H1 (cell line): ENCODE data around the gene NKTR. TPM values are rescaled to one million over a fixed set of nuclear protein-coding genes. Genes with fewer than 3 reads are reported as not detected.
"Not testable (repeated sequence)": the region's sequence is repeated elsewhere in the genome, so short reads cannot be mapped to it uniquely, and the experiment has no call there.

Experiments used
- CTCF ChIA-PET: fragments of 300-600 bp; sonication (Branson Sonifier 250); formaldehyde crosslinking; loops from one replicate; lab custom pipeline; 2021; ENCODE audit not compliant: partially characterized antibody; lab: Charles Lee
- POLR2A ChIA-PET: fragments of 300-600 bp; sonication (Branson Sonifier 250); formaldehyde crosslinking; loops from one replicate; lab custom pipeline; 2021; ENCODE audit warnings: inconsistent platforms; ENCODE audit not compliant: partially characterized antibody; lab: Charles Lee
- DNase-seq, 2 experiments: peaks; one replicate each; pipeline versions ENCODE4 v3.0.0 to v3.0.0-alpha.2; 2010 to 2022; ENCODE audit warnings: low spot score in 2 of 2, low read depth in 1 of 2, mixed read lengths in 1 of 2
- FAIRE-seq: peaks from 2 replicates; lab custom pipeline; 2011; peaks lifted over from hg19 to GRCh38; lab: Jason Lieb, UNC
- H2AFZ ChIP-seq: 2 replicates; pipeline ENCODE4 v1.8.1; 2012; ENCODE audit warnings: low read length, inconsistent platforms
- H2AK5ac ChIP-seq: 2 replicates; pipeline ENCODE4 v1.6.1; 2013; ENCODE audit warnings: low read depth, low read length
- H2BK120ac ChIP-seq: replicated peaks from 2 replicates; pipeline ENCODE3; 2013; ENCODE audit warnings: low read depth, low read length, inconsistent platforms
- H2BK12ac ChIP-seq: 2 replicates; pipeline ENCODE4 v1.6.1; 2013; ENCODE audit warnings: low read depth, low read length
- H2BK15ac ChIP-seq: 2 replicates; pipeline ENCODE4 v1.6.1; 2013; ENCODE audit warnings: low read length
- H2BK20ac ChIP-seq: 2 replicates; pipeline ENCODE4 v1.6.1; 2013; ENCODE audit warnings: low read length
- H2BK5ac ChIP-seq: 2 replicates; pipeline ENCODE4 v1.6.1; 2013; ENCODE audit warnings: low read depth, low read length
- H3K14ac ChIP-seq: 2 replicates; pipeline ENCODE4 v1.6.1; 2013; ENCODE audit warnings: inconsistent platforms; ENCODE audit not compliant: insufficient read length
- H3K18ac ChIP-seq: 2 replicates; pipeline ENCODE4 v1.6.1; 2013; ENCODE audit warnings: low read length; ENCODE audit errors: extremely low read depth
- H3K23ac ChIP-seq: 2 replicates; pipeline ENCODE4 v1.6.1; 2013; ENCODE audit warnings: inconsistent platforms; ENCODE audit not compliant: insufficient read length
- H3K23me2 ChIP-seq: 2 replicates; pipeline ENCODE4 v1.6.1; 2013; ENCODE audit warnings: low read depth, low read length
- H3K27ac ChIP-seq: 2 replicates; pipeline ENCODE4 v1.6.1; 2011; ENCODE audit warnings: low read depth, low read length, inconsistent platforms
- H3K27me3 ChIP-seq, 4 experiments: replicated peaks in 1 of 4; 1 replicate in 1 of 4; 2 replicates in 3 of 4; pipeline versions ENCODE4 v1.6.1 to v1.8.1; 2011 to 2013; ENCODE audit warnings: low read length in 3 of 4, mild to moderate bottlenecking in 3 of 4, inconsistent platforms in 2 of 4, mixed read lengths in 2 of 4, moderate library complexity in 1 of 4; ENCODE audit not compliant: control insufficient read depth in 3 of 4, insufficient read depth in 3 of 4; ENCODE audit errors: extremely low read depth in 1 of 4
- H3K36me3 ChIP-seq, 4 experiments: 2 replicates each; pipeline versions ENCODE4 v1.6.1 to v1.8.1; 2011 to 2013; ENCODE audit warnings: mild to moderate bottlenecking in 4 of 4, low read length in 3 of 4, moderate library complexity in 2 of 4, control low read depth in 1 of 4, inconsistent platforms in 1 of 4; ENCODE audit not compliant: insufficient read depth in 4 of 4, control insufficient read depth in 2 of 4
- H3K4ac ChIP-seq: replicated peaks from 2 replicates; pipeline ENCODE3; 2013; ENCODE audit warnings: low read length, low read depth, mixed read lengths, inconsistent platforms; ENCODE audit not compliant: insufficient read length
- H3K4me1 ChIP-seq, 4 experiments: replicated peaks in 1 of 4; 1 replicate in 1 of 4; 2 replicates in 3 of 4; pipeline versions ENCODE4 v1.6.1 to v1.8.1; 2011 to 2013; ENCODE audit warnings: low read length in 3 of 4, inconsistent platforms in 2 of 4, mixed read lengths in 1 of 4; ENCODE audit not compliant: insufficient read depth in 4 of 4, control insufficient read depth in 3 of 4
- H3K4me2 ChIP-seq, 2 experiments: 2 replicates each; pipeline versions ENCODE4 v1.6.1 to v1.8.1; 2011 to 2013; ENCODE audit warnings: low read depth in 2 of 2, low read length in 2 of 2, control low read depth in 1 of 2, inconsistent platforms in 1 of 2, mild to moderate bottlenecking in 1 of 2; ENCODE audit not compliant: insufficient read depth in 1 of 2
- H3K4me3 ChIP-seq, 4 experiments: fragments of 200-600, 300-600 bp in 1 of 4; sonication (generic), shearing (Covaris generic), sonication (Bioruptor Twin) in 1 of 4; 2 replicates each; pipeline versions ENCODE4 v1.5.1 to v1.8.1; 2011 to 2016; ENCODE audit warnings: low read length in 4 of 4, low read depth in 3 of 4, control low read depth in 2 of 4, inconsistent platforms in 2 of 4, mild to moderate bottlenecking in 2 of 4, mixed read lengths in 1 of 4, moderate library complexity in 1 of 4; ENCODE audit not compliant: insufficient read depth in 2 of 4; ENCODE audit errors: extremely low read depth in 1 of 4
- H3K56ac ChIP-seq: replicated peaks from 2 replicates; pipeline ENCODE3; 2013; ENCODE audit warnings: low read depth, mild to moderate bottlenecking, mixed read lengths, low read length, inconsistent platforms; ENCODE audit not compliant: insufficient read length
- H3K79me1 ChIP-seq: 2 replicates; pipeline ENCODE4 v1.6.1; 2013; ENCODE audit warnings: low read depth, low read length, control low read depth
- H3K79me2 ChIP-seq, 2 experiments: 2 replicates each; pipeline versions ENCODE4 v1.6.1 to v1.8.1; 2012 to 2013; ENCODE audit warnings: low read length in 2 of 2, mild to moderate bottlenecking in 2 of 2, inconsistent platforms in 1 of 2; ENCODE audit not compliant: insufficient read depth in 2 of 2, control insufficient read depth in 1 of 2
- H3K9ac ChIP-seq, 4 experiments: replicated peaks in 1 of 4; 1 replicate in 1 of 4; 2 replicates in 3 of 4; pipeline versions ENCODE4 v1.6.1 to v1.8.1; 2011 to 2013; ENCODE audit warnings: low read depth in 3 of 4, low read length in 3 of 4, control low read depth in 2 of 4, mild to moderate bottlenecking in 2 of 4, moderate library complexity in 2 of 4, inconsistent platforms in 1 of 4; ENCODE audit errors: extremely low read depth in 1 of 4
- H3K9me3 ChIP-seq, 2 experiments: 2 replicates each; pipeline versions ENCODE4 v1.6.1 to v1.8.1; 2012 to 2013; ENCODE audit warnings: mild to moderate bottlenecking in 2 of 2, moderate library complexity in 2 of 2, control low read depth in 1 of 2, inconsistent platforms in 1 of 2, low read depth in 1 of 2, low read length in 1 of 2, mixed read lengths in 1 of 2; ENCODE audit not compliant: insufficient read depth in 2 of 2
- H4K20me1 ChIP-seq, 2 experiments: replicated peaks in 1 of 2; 2 replicates each; pipeline versions ENCODE3 to v1.8.1; 2011 to 2013; ENCODE audit warnings: inconsistent platforms in 2 of 2, low read length in 2 of 2, mild to moderate bottlenecking in 1 of 2; ENCODE audit not compliant: insufficient read depth in 2 of 2, control insufficient read depth in 1 of 2
- H4K5ac ChIP-seq: 2 replicates; pipeline ENCODE4 v1.6.1; 2013; ENCODE audit warnings: low read length, low read depth, mixed read lengths, inconsistent platforms; ENCODE audit not compliant: insufficient read length
- H4K8ac ChIP-seq: 2 replicates; pipeline ENCODE4 v1.8.0; 2013; ENCODE audit warnings: mild to moderate bottlenecking, moderate library complexity, low read length, inconsistent platforms; ENCODE audit not compliant: insufficient read depth; ENCODE audit errors: extremely low read depth
- H4K91ac ChIP-seq: replicated peaks from 2 replicates; pipeline ENCODE3; 2013; ENCODE audit warnings: low read length, mixed read lengths, inconsistent platforms; ENCODE audit not compliant: insufficient read length
- WGBS, 2 experiments: shearing (Covaris generic) in 1 of 2; methylation state at CpG; one replicate each; pipeline versions ENCODE4 v1.1.6 to v1.1.7; 2013 to 2015; ENCODE audit warnings: low lambda C conversion rate in 2 of 2, mixed read lengths in 2 of 2, inconsistent platforms in 1 of 2, low coverage in 1 of 2, missing lambda C conversion rate in 1 of 2; ENCODE audit not compliant: insufficient replicate concordance in 2 of 2, insufficient coverage in 1 of 2, insufficient read length in 1 of 2; ENCODE audit errors: extremely low coverage in 1 of 2, missing lambda C conversion rate in 1 of 2; 5-methylcytosine and 5-hydroxymethylcytosine counted together
- polyA plus RNA-seq, 7 experiments: library from polyadenylated mRNA; depleted of rRNA in 3 of 7; stranded (reverse) in 5 of 7; unstranded in 2 of 7; fragments of >200 nt in 5 of 7; fragments of 200-250 nt in 2 of 7; gene quantifications; 1 replicate in 5 of 7; 2 replicates in 1 of 7; 4 replicates in 1 of 7; pipeline versions ENCODE4 v1.2.1 to v1.2.3, GENCODE V29; 2011 to 2013; ENCODE audit warnings: missing spikeins in 2 of 7, mixed read lengths in 2 of 7
- total RNA-seq: library from RNA; stranded (reverse); fragmentation: NEBNext Ultra II Directional; extraction: Animal tissue kit (Norgen Biotek cat#: 25700); gene quantifications from 2 replicates; pipeline ENCODE4 v1.2.1, GENCODE V29; 2021

NKTR gene
- total and polyA plus RNA-seq, 2 of the 8 experiments (the other 6 are each of a cell fraction or from before 2014, with no cell fraction given), result 24.1 to 62.2 TPM

GRCh38 chr3:42579346-42579745 is 21.1 kb upstream of the NKTR start:
- CTCF ChIA-PET, H2BK120ac ChIP-seq, H2AFZ ChIP-seq, H3K4me2 ChIP-seq, H3K27ac ChIP-seq, H2AK5ac ChIP-seq, H2BK5ac ChIP-seq, DNase-seq, H3K18ac ChIP-seq, H3K4me3 ChIP-seq, H3K4ac ChIP-seq, H2BK20ac ChIP-seq, H3K56ac ChIP-seq, H4K5ac ChIP-seq, H4K20me1 ChIP-seq, H3K79me1 ChIP-seq, H3K23ac ChIP-seq, FAIRE-seq, H3K27me3 ChIP-seq, H4K8ac ChIP-seq, H2BK12ac ChIP-seq, H3K14ac ChIP-seq, H4K91ac ChIP-seq, H3K9ac ChIP-seq, H2BK15ac ChIP-seq: not testable (repeated sequence)
- POLR2A ChIA-PET, result interaction anchor here (1.1 kb wide), 1 partner anchor 21 kb away, joined by 4 read pairs; the partner anchor contains the start of gene NKTR
- Histone ChIP-seq H3K79me2 (peaks cover 0 to 75% of the 10 kb centered on the region in 2 experiments; a peak in 3 of 4 replicates), H3K23me2 (peaks cover 10% of the 10 kb centered on the region), H3K36me3 (peaks cover 0 to 10% (median 5%) of the 10 kb centered on the region in 4 experiments; a peak in 4 of 8 replicates), H3K9me3 (peaks cover 0 to 11% of the 10 kb centered on the region in 2 experiments; a peak in 2 of 4 replicates), H3K4me1 (peaks cover 2 to 14% (median 5%) of the 10 kb centered on the region in 4 experiments; a peak in 6 of 7 replicates)
- 92% methylated on average over 1 of the region's 4 CpGs; no CpG with 5 or more reads in 1 of the 2 experiments for WGBS, 2 experiments
